Keratinocyte (primary cell): ENCODE results near the gene KIFAP3. TPM values are rescaled to one million over a fixed set of nuclear protein-coding genes. Genes with fewer than 3 reads are reported as not detected.

ENCODE experiments used
- DNase-seq: peaks from one replicate; pipeline ENCODE4 v3.0.0-alpha.2; 2011; ENCODE audit warnings: low read depth, missing footprints, low spot score
- FAIRE-seq: peaks from 2 replicates; lab custom pipeline; 2011; peaks lifted over from hg19 to GRCh38; lab: Jason Lieb, UNC
- H2AFZ ChIP-seq: 2 replicates; pipeline ENCODE4 v1.6.0; 2012; ENCODE audit warnings: low read length, control low read depth, inconsistent platforms; ENCODE audit not compliant: control insufficient read depth
- H3K27ac ChIP-seq: 2 replicates; pipeline ENCODE4 v1.5.1; 2011; ENCODE audit warnings: low read length; ENCODE audit not compliant: control insufficient read depth, insufficient read depth
- H3K27me3 ChIP-seq: 3 replicates; pipeline ENCODE4 v1.6.0; 2011; ENCODE audit warnings: low read length; ENCODE audit not compliant: control insufficient read depth, insufficient read depth; ENCODE audit errors: extremely low read depth
- H3K36me3 ChIP-seq, 2 experiments: 2 replicates in 1 of 2; 3 replicates in 1 of 2; pipeline ENCODE4 v1.5.1; 2011; ENCODE audit warnings: low read length in 2 of 2, mild to moderate bottlenecking in 1 of 2; ENCODE audit not compliant: control insufficient read depth in 2 of 2, insufficient read depth in 2 of 2; ENCODE audit errors: extremely low read depth in 1 of 2
- H3K4me1 ChIP-seq: 3 replicates; pipeline ENCODE4 v1.5.1; 2011; ENCODE audit warnings: low read length; ENCODE audit not compliant: control insufficient read depth, insufficient read depth; ENCODE audit errors: extremely low read depth
- H3K4me2 ChIP-seq: 3 replicates; pipeline ENCODE4 v1.6.0; 2011; ENCODE audit warnings: low read depth, low read length; ENCODE audit not compliant: control insufficient read depth, insufficient read depth; ENCODE audit errors: extremely low read depth
- H3K4me3 ChIP-seq, 3 experiments: fragments of 200-600 bp in 1 of 3; sonication (generic) in 1 of 3; 2 replicates in 2 of 3; 3 replicates in 1 of 3; pipeline ENCODE4 v1.5.1; 2011 to 2016; ENCODE audit warnings: low read length in 3 of 3, mild to moderate bottlenecking in 3 of 3, control low read depth in 2 of 3, inconsistent platforms in 1 of 3, low read depth in 1 of 3, mixed read lengths in 1 of 3, mixed run types in 1 of 3, moderate library complexity in 1 of 3; ENCODE audit not compliant: control insufficient read depth in 2 of 3, insufficient read depth in 2 of 3; ENCODE audit errors: extremely low read depth in 1 of 3
- H3K79me2 ChIP-seq: 2 replicates; pipeline ENCODE4 v1.6.0; 2012; ENCODE audit warnings: low read length; ENCODE audit not compliant: control insufficient read depth, insufficient read depth
- H3K9ac ChIP-seq: 3 replicates; pipeline ENCODE4 v1.6.0; 2011; ENCODE audit warnings: low read length; ENCODE audit not compliant: control insufficient read depth, insufficient read depth; ENCODE audit errors: extremely low read depth
- H3K9me1 ChIP-seq: 3 replicates; pipeline ENCODE4 v1.6.0; 2011; ENCODE audit warnings: low read length; ENCODE audit not compliant: control insufficient read depth, insufficient read depth; ENCODE audit errors: extremely low read depth
- H3K9me3 ChIP-seq: 2 replicates; pipeline ENCODE4 v1.5.1; 2012; ENCODE audit warnings: low read depth, low read length; ENCODE audit not compliant: control insufficient read depth
- H4K20me1 ChIP-seq: 3 replicates; pipeline ENCODE4 v1.6.0; 2011; ENCODE audit warnings: low read length; ENCODE audit not compliant: control insufficient read depth, insufficient read depth; ENCODE audit errors: extremely low read depth
- CTCF ChIP-seq, 3 experiments: IDR thresholded peaks in 1 of 3; conservative IDR thresholded peaks in 1 of 3; optimal IDR thresholded peaks in 1 of 3; 2 replicates in 2 of 3; 3 replicates in 1 of 3; pipeline versions ENCODE3 to v1.5.1; 2011; ENCODE audit warnings: low read length in 3 of 3, mild to moderate bottlenecking in 3 of 3, moderate library complexity in 2 of 3, control low read depth in 1 of 3, inconsistent platforms in 1 of 3; ENCODE audit not compliant: insufficient read depth in 2 of 3; ENCODE audit errors: extremely low read depth in 1 of 3
- EZH2 ChIP-seq: IDR thresholded peaks from one replicate; pipeline ENCODE4 v1.6.1; 2012; ENCODE audit warnings: inconsistent platforms, mild to moderate bottlenecking, low read length, moderate library complexity
- dilution Hi-C: fragments of 300-500 bp; cut with MboI; formaldehyde crosslinking; loops from one replicate; pipeline ENCODE4 v1.7.0; 2020; ENCODE audit warnings: low sequenced_read_pairs; ENCODE audit not compliant: extremely low pct_ligation_motif_present
- polyA plus RNA-seq, 5 experiments: library from polyadenylated mRNA; depleted of rRNA in 3 of 5; stranded (reverse) in 3 of 5; stranded (forward) in 1 of 5; unstranded in 1 of 5; fragments of >200 nt; gene quantifications; 1 replicate in 1 of 5; 2 replicates in 3 of 5; 3 replicates in 1 of 5; pipeline versions ENCODE4 v1.2.1 to v1.2.3, GENCODE V29; 2011 to 2012; ENCODE audit warnings: missing spikeins in 2 of 5, low read depth in 1 of 5, low replicate concordance in 1 of 5

The KIFAP3 gene
- polyA plus RNA-seq, 1 donor (not counting 4 experiments of a cell fraction or from before 2014, with no cell fraction given), result 25.2 TPM

GRCh38 chr1:169941982-169942830, 132.3 kb downstream of the KIFAP3 start:
- Histone ChIP-seq H3K27ac (no peak overlapping the region), H3K79me2 (no peaks in the 10 kb centered on the region), H3K9me1 (no peaks in the 10 kb centered on the region), H2AFZ (no peak overlapping the region), H3K36me3 (peaks cover 0 to 2% of the 10 kb centered on the region in 2 experiments), H3K4me2 (no peak overlapping the region), H3K9me3 (no peaks in the 10 kb centered on the region), H4K20me1 (no peaks in the 10 kb centered on the region), H3K4me1 (no peaks in the 10 kb centered on the region), H3K27me3 (no peaks in the 10 kb centered on the region), H3K4me3 (no peak overlapping the region), H3K9ac (no peak overlapping the region)
- no peak for TF ChIP-seq CTCF (optimal IDR thresholded peaks at IDR 0.05 in 1 of 3, IDR thresholded peaks at IDR 0.05 in 1 of 3, conservative IDR thresholded peaks at IDR 0.05 in 1 of 3; ENCODE audit: extremely low read depth in 1 of 3, insufficient read depth in 2 of 3, low read length in 3 of 3)
- no peak for TF ChIP-seq EZH2
- dilution Hi-C loops, result no loop called here
- DNase-seq (no peak), FAIRE-seq (no peak)

GRCh38 chr1:169933984-169934725, 140.3 kb downstream of the KIFAP3 start:
- no peaks in the 10 kb centered on the region for H3K4me1 ChIP-seq
- H2AFZ ChIP-seq, result no peak overlapping the region
- FAIRE-seq (no peak), DNase-seq (no peak)
- no peaks in the 10 kb centered on the region for H3K36me3 ChIP-seq
- no peak overlapping the region for H3K4me2 ChIP-seq
- no peaks in the 10 kb centered on the region for H4K20me1 ChIP-seq
- no peaks in the 10 kb centered on the region for H3K9me3 ChIP-seq
- dilution Hi-C loops, result no loop called here
- H3K27me3 ChIP-seq, result no peaks in the 10 kb centered on the region
- no peaks in the 10 kb centered on the region for H3K9me1 ChIP-seq
- H3K4me3 ChIP-seq, result no peak overlapping the region
- no peak overlapping the region for H3K27ac ChIP-seq
- H3K79me2 ChIP-seq, result no peaks in the 10 kb centered on the region
- no peak overlapping the region for H3K9ac ChIP-seq
- no peak for TF ChIP-seq EZH2
- TF ChIP-seq CTCF (optimal IDR thresholded peaks at IDR 0.05 in 1 of 3, IDR thresholded peaks at IDR 0.05 in 1 of 3, conservative IDR thresholded peaks at IDR 0.05 in 1 of 3; ENCODE audit: extremely low read depth in 1 of 3, insufficient read depth in 2 of 3, low read length in 3 of 3), result no peak
